ENCODE results near the gene TEAD4.

The TEAD4 gene

GRCh38 chr12:3032770-3033538, 73.8 kb downstream of the TEAD4 start:
- no peak for DNase-seq (ENCODE audit: low spot score)

- no peak for DNase-seq (ENCODE audit: low spot score)
Observed at GRCh38 chr12:3033539-3033867, 74.3 kb downstream of the TEAD4 start.

DNA sequence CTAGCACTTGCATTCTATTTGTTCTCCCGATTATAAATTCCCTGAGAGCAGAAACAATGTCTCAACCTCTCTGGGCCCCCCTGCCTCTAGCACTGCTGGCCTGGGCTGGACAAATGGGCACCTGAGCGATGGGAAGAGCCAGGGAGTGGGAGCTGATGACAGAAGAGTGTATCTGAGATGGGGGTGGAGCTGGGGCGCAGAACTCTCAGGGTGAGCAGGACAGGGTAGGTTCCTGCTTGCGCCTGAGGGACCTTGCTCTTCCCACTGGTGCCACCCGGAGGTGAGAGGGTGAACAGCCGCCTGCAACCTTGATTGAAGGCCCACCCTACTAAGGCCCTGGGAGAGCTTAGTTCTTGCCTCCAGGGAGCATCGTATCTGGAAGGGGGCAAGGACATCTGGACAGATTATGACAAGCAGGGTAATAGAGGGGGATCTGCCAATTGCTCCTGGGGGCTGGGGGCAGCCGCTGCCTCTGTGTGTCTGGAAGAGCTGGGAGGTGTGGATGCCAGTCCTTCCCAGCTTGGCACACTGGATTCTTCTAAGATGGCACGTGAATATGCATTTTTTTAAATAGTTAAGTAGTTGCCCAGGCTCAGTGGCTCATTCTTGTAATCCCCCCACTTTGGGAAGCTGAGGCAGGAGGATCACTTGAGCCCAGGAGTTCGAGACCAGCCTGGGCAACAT, 75.0 kb downstream of the TEAD4 start:
- DNase-seq (ENCODE audit: low spot score) = peak; percentile 90

DNA sequence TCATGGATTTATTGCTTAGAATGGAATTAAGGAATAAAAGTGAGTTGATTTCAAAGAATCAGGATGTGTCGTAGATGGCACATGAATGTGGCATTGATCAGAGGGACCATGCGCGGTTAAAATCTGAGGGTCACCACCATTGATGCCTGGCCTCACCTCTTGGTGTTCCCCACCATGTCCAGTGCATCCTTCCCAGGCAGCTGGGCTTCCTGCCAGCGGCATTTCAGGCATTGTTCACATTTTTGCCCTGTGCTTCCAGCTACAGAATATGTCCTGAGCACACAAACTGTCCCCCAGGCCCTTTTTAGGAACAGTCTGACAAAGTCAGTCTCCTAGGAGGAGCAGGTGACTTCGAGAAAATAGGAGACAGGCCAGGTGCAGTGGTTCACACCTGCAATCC, 76.0 kb downstream of the TEAD4 start:
- no peak for DNase-seq (ENCODE audit: low spot score)

DNA sequence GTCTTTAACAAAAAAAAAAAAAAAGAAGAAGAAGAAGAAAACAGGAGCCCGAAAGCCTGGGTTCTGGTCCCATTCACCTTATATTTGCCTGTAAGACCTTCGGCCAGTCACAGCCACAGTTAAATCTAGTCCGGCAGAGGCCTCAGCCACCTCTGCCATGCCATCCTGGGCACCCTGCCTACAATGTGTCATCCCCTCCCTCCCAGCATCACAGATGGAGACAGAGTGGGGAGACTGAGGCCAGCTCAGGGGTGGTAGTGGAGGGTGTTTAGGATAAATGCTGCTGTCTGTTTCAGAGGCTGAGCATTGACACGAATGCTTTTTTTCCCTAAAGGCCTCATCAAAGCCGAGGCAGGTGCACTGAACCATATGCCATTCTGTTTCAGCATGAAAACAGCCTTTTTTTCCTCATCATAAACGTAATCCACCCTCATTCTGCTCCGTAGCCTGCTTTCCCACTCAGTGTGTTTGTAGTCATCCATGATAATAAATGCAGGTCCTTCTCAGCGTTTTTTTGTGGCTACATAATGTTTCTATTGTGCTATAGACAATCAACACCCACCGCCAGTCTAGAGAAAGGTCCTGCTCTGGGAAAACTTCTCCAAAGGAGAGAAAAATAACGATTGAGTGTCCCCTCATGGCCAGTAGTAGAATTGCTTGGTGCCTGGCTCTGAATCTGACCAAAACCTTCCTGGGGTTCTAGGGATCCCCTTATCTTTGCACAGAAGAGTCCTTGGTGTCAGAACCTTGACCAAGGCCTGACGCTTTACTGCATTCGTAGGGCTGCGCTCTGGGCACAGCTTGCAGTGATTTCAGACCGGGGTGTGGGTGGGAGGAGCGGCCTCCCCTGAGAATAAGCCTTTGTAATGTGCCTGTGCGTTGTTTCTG, 76.9 kb downstream of the TEAD4 start:
- peak; percentile 25 for DNase-seq (ENCODE audit: low spot score)

DNA sequence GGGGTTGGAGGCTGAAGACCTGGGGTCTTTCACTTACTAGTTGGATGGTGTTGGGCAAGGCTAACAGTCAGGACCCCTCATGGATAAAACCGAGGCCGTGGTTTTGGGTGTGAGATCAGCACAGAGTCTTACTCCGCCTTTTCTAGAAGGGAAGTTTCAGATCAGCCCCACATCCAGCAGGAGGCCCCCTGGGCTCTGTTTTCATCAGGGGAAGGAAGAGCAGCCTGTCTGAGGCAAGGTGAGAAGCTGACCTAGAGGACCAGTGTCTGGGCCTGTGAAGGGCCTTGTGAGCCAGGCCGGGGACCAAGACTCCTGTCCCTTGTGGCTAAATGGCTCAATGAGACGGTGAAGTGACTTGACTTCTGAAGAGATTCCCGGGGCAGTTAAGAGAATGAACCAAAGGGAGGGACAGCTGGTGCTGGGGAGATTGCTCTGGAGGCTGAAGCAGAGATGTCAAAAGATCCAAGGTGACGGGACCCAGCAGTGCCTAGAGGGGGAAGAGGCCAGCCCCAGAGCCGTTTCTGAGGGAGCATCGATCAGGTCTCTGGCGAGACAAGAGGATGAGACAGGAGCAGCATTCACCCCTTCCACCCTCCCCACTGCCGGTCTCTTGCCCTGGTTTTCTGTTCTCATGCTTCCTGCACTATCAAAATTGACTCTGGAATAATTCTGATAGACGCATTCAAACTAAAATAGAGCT, 77.9 kb downstream of the TEAD4 start:
- peak; percentile 12 for DNase-seq (ENCODE audit: low spot score)

DNA sequence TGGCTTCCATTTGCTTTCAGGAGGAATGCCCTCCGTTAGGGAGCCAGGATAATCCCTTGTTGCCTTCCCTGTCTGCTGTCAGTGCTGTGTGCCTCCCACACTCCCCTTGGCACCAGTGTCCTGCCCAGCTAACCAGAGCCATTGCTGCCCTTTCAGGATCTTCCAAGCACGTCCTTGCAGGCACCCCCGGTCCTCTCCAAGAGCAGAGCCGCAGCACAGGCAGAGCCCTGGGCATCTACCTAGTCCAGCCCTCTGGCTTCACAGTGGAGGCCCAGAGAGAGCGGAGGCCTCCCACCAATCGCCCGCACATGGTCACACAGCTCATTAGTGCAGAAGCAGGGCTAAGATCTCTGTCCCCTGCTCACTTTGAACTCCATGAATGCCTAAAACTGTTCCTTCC, 79.0 kb downstream of the TEAD4 start:
- DNase-seq (ENCODE audit: low spot score) = peak; percentile 15

DNA sequence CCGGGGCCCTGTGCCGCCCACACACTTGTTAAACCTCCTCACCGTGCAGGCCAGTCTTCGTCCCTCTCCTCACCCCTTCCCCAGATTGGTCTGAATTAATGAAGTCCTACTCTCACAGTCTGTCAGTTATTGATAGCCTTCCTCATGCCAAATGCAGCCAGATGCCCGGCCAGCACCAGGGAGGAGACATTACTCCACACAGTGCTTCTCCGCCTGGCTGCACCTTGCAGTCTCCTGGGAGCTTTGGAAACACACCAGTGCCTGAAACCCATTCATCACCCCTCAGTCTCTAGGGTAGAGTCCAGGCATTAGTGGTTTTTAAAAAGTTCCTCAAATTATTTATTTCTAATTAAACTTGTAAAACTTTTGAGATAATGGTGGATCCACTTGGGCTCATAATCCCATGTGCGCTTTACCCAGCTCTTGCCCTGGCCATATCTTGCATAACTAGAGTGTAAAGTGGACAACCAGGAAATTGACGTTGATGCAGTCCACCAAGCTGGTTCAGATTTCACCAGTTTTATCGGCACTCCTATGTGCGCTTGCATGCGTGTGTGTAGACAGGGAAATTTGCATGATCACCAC, 79.8 kb downstream of the TEAD4 start:
- DNase-seq (ENCODE audit: low spot score) = no peak

- DNase-seq (ENCODE audit: low spot score) = peak; percentile 17
Observed at GRCh38 chr12:3040026-3040656, 80.9 kb downstream of the TEAD4 start.

GRCh38 chr12:3040663-3041544, 81.7 kb downstream of the TEAD4 start:
- peak; percentile 36 for DNase-seq (ENCODE audit: low spot score)

GRCh38 chr12:3041558-3042164, 82.5 kb downstream of the TEAD4 start:
- peak; percentile 85 for DNase-seq (ENCODE audit: low spot score)

- DNase-seq (ENCODE audit: low spot score) = peak; percentile 20
Observed at GRCh38 chr12:3042394-3042793, 83.2 kb downstream of the TEAD4 start.

DNA sequence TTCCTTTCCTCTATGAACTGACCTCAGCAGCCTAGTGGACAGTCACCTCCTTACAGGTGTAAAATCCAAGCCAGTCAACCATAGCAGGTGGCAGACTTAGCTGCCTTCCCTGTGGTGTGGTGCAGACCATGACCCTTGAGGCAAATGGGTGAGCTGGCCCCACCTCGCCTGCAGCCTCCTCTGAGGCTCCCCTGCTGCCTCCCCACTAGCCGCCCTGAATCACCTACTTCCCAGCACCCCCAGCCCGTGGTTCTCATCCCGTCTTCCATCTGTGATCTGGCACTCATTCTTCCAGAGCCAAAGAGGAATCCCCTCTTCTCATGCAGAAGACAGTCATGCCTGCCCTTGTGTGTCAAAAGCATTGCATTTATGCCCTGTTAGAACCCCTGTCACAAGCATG, 83.6 kb downstream of the TEAD4 start:
- DNase-seq (ENCODE audit: low spot score) = no peak

DNA sequence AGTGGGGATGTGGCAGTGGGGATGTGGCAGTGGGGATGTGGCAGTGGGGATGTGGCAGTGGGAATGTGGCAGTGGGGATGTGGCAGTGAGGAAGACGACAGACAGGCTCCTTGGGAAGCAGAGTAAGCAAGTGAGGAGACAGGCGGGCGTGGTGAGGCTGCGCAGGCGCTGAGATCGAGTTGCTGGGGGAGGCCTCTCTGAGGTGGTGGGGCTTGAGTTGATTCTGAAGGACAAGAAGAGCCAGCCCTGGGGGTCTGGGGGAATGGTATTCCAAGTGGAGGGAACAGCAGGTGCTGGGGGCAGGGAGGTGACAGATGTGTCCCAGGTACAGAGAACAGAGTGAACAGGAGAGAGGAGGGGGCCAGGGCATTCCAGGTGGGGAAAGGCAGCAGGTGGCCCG, 84.2 kb downstream of the TEAD4 start:
- no peak for DNase-seq (ENCODE audit: low spot score)

DNA sequence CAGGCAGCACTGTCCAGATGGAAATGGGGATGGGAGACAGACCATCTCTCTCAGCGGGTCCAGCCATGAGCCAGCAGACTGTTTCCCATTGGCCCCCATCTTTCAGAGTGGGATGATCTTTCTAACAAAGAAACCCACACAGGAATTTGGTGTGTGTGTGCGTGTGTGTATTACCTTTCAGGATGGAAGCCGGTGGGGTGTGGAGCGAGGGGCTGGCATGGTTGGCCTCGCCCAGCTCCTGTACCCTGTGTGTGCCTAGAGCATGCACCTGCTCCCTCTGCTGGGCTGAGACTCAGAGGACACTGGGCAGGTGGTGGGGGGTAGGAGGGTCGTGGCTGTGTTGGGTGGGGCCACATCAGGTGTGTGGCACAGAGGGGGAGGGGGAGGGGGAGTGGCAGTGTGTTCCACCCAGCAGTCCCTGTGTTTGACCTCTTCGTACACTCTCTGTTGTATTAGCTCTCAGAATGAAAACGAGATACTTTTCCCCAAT, 85.0 kb downstream of the TEAD4 start:
- no peak for DNase-seq (ENCODE audit: low spot score)

DNA sequence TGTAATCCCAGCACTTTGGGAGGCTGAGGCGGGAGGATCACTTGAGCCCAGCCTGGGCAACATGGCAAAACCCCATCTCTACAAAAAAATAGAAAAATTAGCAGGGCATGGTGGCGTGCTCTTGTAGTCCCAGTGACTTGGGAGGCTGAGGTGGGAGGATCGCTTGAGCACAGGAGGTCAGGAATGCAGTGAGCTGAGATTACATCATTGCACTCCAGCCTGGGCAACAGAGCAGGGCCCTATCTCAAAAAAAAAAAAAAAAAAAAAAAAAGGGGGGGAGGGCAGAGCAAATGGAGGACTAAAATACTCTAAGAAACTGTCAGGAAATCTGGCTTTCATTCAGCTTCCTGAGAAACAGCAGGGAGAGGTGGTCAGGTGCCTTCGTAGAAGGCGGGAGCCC, 86.3 kb downstream of the TEAD4 start:
- DNase-seq (ENCODE audit: low spot score) = no peak

DNA sequence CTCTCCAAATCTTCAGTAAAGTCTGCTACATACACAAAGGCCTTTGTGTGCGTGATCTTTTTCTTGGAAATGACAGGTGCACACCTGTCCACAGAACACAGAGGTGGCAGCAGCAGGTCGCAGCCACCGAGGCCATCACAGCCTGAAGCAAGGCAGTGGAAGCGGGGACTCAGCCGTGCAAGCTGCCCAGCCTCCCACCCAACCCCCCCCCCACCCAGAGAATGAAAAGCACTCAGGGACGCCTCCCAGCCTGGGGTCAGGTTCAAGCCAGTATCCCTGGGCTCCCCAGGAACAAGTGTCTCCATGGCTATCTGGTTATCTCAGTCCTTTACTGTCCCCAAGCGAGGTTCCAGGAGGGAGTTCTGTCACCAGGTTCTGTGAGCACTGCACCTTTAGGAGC, 86.8 kb downstream of the TEAD4 start:
- no peak for DNase-seq (ENCODE audit: low spot score)

GRCh38 chr12:3046441-3047200, 87.4 kb downstream of the TEAD4 start:
- no peak for DNase-seq (ENCODE audit: low spot score)

DNA sequence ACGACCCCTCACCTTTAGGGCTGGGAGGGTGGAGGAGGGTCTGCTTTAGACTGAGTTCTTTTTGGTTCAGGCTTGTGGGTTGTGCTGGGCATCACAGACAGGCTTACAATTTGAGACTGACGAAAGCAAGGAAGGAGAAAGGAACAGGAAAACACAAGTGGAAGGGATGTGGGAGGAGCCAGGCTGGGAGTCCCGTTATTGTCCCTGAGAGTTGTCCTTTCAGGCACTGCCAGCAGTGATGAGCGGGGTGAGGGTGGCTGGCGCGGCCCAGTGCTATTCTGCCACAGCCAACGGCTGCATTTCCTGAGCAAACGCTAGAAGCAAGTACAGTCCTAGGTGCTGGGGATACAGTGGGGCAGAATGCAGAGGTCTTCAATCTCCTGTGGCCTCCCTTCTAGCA, 88.8 kb downstream of the TEAD4 start:
- no peak for DNase-seq (ENCODE audit: low spot score)
